A549 (cell line): ENCODE data around the gene CD2. TPM values are rescaled to one million over a fixed set of nuclear protein-coding genes. Genes with fewer than 3 reads are reported as not detected.

Source experiments
- ATAC-seq, 2 experiments: fragments of 200-7000 bp in 1 of 2; fragments of >200 bp in 1 of 2; cut with Nextera tagmentation in 1 of 2; cut with Tn5 transposase in 1 of 2; 3 replicates each; pipeline versions ENCODE4 v1.8.0 to v1.9.1; 2018 to 2020; ENCODE audit warnings: mild to moderate bottlenecking in 1 of 2, moderate library complexity in 1 of 2
- CTCF ChIA-PET: fragments of 300-600 bp; sonication (Branson Sonifier 250); formaldehyde crosslinking; extraction: SDS; loops from one replicate; lab custom pipeline; 2021; ENCODE audit warnings: antibody characterized with exemption, inconsistent platforms; lab: Yijun Ruan, JAX
- POLR2A ChIA-PET: fragments of 350-600 bp; formaldehyde crosslinking; extraction: SDS; loops from one replicate; lab custom pipeline; 2021; ENCODE audit warnings: antibody characterized with exemption, inconsistent platforms; lab: Yijun Ruan, JAX
- DNase-seq, 2 experiments: peaks; one replicate each; pipeline versions ENCODE4 v3.0.0 to v3.0.0-alpha.2; 2011 to 2016; ENCODE audit warnings: low read depth in 1 of 2, low spot score in 1 of 2
- FAIRE-seq: peaks from 2 replicates; lab custom pipeline; 2011; peaks lifted over from hg19 to GRCh38; lab: Jason Lieb, UNC
- H3K27ac ChIP-seq, 2 experiments: fragments of >200 bp; sonication (Bioruptor Twin); formaldehyde crosslinking; 3 replicates each; pipeline ENCODE4 v1.5.1; 2016 to 2017
- H3K4me1 ChIP-seq: fragments of >200 bp; sonication (Bioruptor Twin); formaldehyde crosslinking; 3 replicates; pipeline ENCODE4 v1.6.1; 2016
- H3K4me2 ChIP-seq: fragments of >200 bp; sonication (Bioruptor Twin); formaldehyde crosslinking; 3 replicates; pipeline ENCODE4 v1.6.1; 2016
- H3K4me3 ChIP-seq: fragments of >200 bp; sonication (Bioruptor Twin); formaldehyde crosslinking; 3 replicates; pipeline ENCODE4 v1.5.1; 2016
- H3K9me3 ChIP-seq: fragments of >200 bp; sonication (Bioruptor Twin); formaldehyde crosslinking; 3 replicates; pipeline ENCODE4 v1.6.1; 2016
- ATOH8 ChIP-seq: fragments of 250-450 bp; sonication (Bioruptor Pico); IDR thresholded peaks from 2 replicates; pipeline ENCODE4 v1.5.0; 2020; ENCODE audit warnings: low read depth, mild to moderate bottlenecking, moderate library complexity
- CBX2 ChIP-seq: fragments of 200-600 bp; sonication (generic); IDR thresholded peaks from 2 replicates; pipeline ENCODE4 v1.6.1; 2016; ENCODE audit warnings: low read depth, mild to moderate bottlenecking, borderline replicate concordance
- CHD2 ChIP-seq: fragments of 150-350 bp; IDR thresholded peaks from 2 replicates; pipeline ENCODE4 v1.6.1; 2014; ENCODE audit warnings: low read length; ENCODE audit not compliant: partially characterized antibody
- EHF ChIP-seq: fragments of 250-450 bp; sonication (Bioruptor Pico); IDR thresholded peaks from 2 replicates; pipeline ENCODE4 v1.5.0; 2020; ENCODE audit warnings: mild to moderate bottlenecking
- FOSL2 ChIP-seq, 2 experiments: fragments of 450-650 bp in 1 of 2; fragments of >200 bp in 1 of 2; sonication (Bioruptor Twin) in 1 of 2; formaldehyde crosslinking; IDR thresholded peaks; 2 replicates each; pipeline versions ENCODE4 v1.5.0 to v1.6.1; 2016 to 2020; ENCODE audit warnings: mild to moderate bottlenecking in 1 of 2, moderate library complexity in 1 of 2
- FOXS1 ChIP-seq: fragments of 250-450 bp; sonication (Bioruptor Pico); IDR thresholded peaks from 2 replicates; pipeline ENCODE4 v1.5.0; 2020; ENCODE audit warnings: mild to moderate bottlenecking, moderate library complexity
- HEYL ChIP-seq: fragments of 250-450 bp; sonication (Bioruptor Pico); IDR thresholded peaks from 2 replicates; pipeline ENCODE4 v1.8.0; 2021; ENCODE audit warnings: mild to moderate bottlenecking, moderate library complexity
- JUNB ChIP-seq: fragments of >200 bp; sonication (Bioruptor Twin); formaldehyde crosslinking; IDR thresholded peaks from 2 replicates; pipeline ENCODE4 v1.6.1; 2016
- NFE2L2 ChIP-seq: fragments of 150-350 bp; conservative IDR thresholded peaks from 2 replicates; pipeline ENCODE4 v1.6.1; 2014; ENCODE audit warnings: low read length
- NPAS2 ChIP-seq: fragments of 250-450 bp; sonication (Bioruptor Pico); IDR thresholded peaks from 2 replicates; pipeline ENCODE4 v1.8.0; 2022; ENCODE audit warnings: mild to moderate bottlenecking, moderate library complexity, borderline replicate concordance
- NR3C1 ChIP-seq: fragments of >200 bp; sonication (Bioruptor Twin); formaldehyde crosslinking; IDR thresholded peaks from 3 replicates; pipeline ENCODE4 v1.6.1; 2017
- POLR2AphosphoS2 ChIP-seq: conservative IDR thresholded peaks from 2 replicates; pipeline ENCODE4 v1.6.1; 2012; ENCODE audit warnings: low read length, improper control_type of control experiment, inconsistent platforms
- RFX5 ChIP-seq: fragments of 450-650 bp; IDR thresholded peaks from 2 replicates; pipeline ENCODE4 v1.7.1; 2014; ENCODE audit warnings: antibody characterized with exemption, mild to moderate bottlenecking, moderate library complexity
- TP53 ChIP-seq: fragments of 250-450 bp; sonication (Bioruptor Pico); IDR thresholded peaks from 2 replicates; pipeline ENCODE4 v1.5.0; 2021; ENCODE audit warnings: mild to moderate bottlenecking, moderate library complexity
- USF2 ChIP-seq: fragments of 450-650 bp; IDR thresholded peaks from 2 replicates; pipeline ENCODE4 v1.6.1; 2014; ENCODE audit warnings: antibody characterized with exemption
- ZNF302 ChIP-seq: fragments of 250-450 bp; sonication (Bioruptor Pico); IDR thresholded peaks from 2 replicates; pipeline ENCODE4 v1.9.0; 2021; ENCODE audit warnings: inconsistent platforms, mild to moderate bottlenecking, moderate library complexity
- WGBS: methylation state at CpG from one replicate; pipeline ENCODE4 v1.1.6; 2017; ENCODE audit errors: missing lambda C conversion rate; 5-methylcytosine and 5-hydroxymethylcytosine counted together
- polyA plus RNA-seq, 4 experiments: library from polyadenylated mRNA; depleted of rRNA in 3 of 4; stranded (reverse); fragments of >200 nt; fragmentation: RNase III in 1 of 4; extraction: RNeasy Plus Mini Kit Qiagen cat#74134 plus additional on column Dnase treatment in 1 of 4; gene quantifications; 2 replicates in 3 of 4; 3 replicates in 1 of 4; pipeline ENCODE4 v1.2.3, GENCODE V29; 2011 to 2017

CD2 gene
- polyA plus RNA-seq, 2 of the 4 experiments (the other 2 are of a cell fraction), result not detected

- ATAC-seq (no peak), FAIRE-seq (no peak), DNase-seq (no peak)
- H3K27ac ChIP-seq, result no peak overlapping the region
- 67% methylated on average over 6 of the region's 6 CpGs for WGBS
- H3K4me2 ChIP-seq, result no peak overlapping the region
- CTCF ChIA-PET, result interaction anchor here (0.6 to 2.4 kb wide), 4 partner anchors 8 to 335 kb away, joined by 3 to 10 read pairs (median 5); no protein-coding TSS in a partner anchor
- TF ChIP-seq CHD2 (no peak), NFE2L2 (no peak), ZNF302 (CRISPR knock-in tag) (no peak), ATOH8 (no peak), HEYL (no peak), NPAS2 (CRISPR knock-in tag) (no peak), NR3C1 (no peak), JUNB (no peak), FOXS1 (CRISPR knock-in tag) (no peak), TP53 (no peak), RFX5 (no peak), POLR2AphosphoS2 (no peak), CBX2 (no peak)
- POLR2A ChIA-PET, result no interaction called here
- H3K4me1 ChIP-seq, result no peaks in the 10 kb centered on the region
- no peaks in the 10 kb centered on the region for H3K9me3 ChIP-seq
- H3K4me3 ChIP-seq, result no peak overlapping the region
Observed at GRCh38 chr1:116732726-116733125, 21.5 kb upstream of the CD2 start.

GRCh38 chr1:116733476-116734365 lies 20.5 kb upstream of the CD2 start:
- no peak overlapping the region for H3K4me2 ChIP-seq
- no peaks in the 10 kb centered on the region for H3K4me1 ChIP-seq
- POLR2A ChIA-PET, result no interaction called here
- 60% methylated on average over 5 of the region's 5 CpGs for WGBS
- ATAC-seq (no peak), DNase-seq (no peak), FAIRE-seq (no peak)
- TF ChIP-seq FOSL2 (IDR thresholded peaks at IDR 0.05) (no peak), FOSL2 (CRISPR knock-in tag; IDR thresholded peaks at IDR 0.05) (no peak), USF2 (no peak)
- H3K4me3 ChIP-seq, result no peak overlapping the region
- CTCF ChIA-PET, result interaction anchor here (0.6 to 2.4 kb wide), 5 partner anchors 9 to 334 kb away, joined by 3 to 10 read pairs (median 5); no protein-coding TSS in a partner anchor
- H3K9me3 ChIP-seq, result no peaks in the 10 kb centered on the region
- H3K27ac ChIP-seq, result no peak overlapping the region

- no peak overlapping the region for H3K27ac ChIP-seq
- FAIRE-seq (no peak), DNase-seq (no peak), ATAC-seq (no peak)
- no peaks in the 10 kb centered on the region for H3K4me1 ChIP-seq
- no peak overlapping the region for H3K4me3 ChIP-seq
- no peak for TF ChIP-seq EHF (CRISPR knock-in tag)
- H3K4me2 ChIP-seq, result no peak overlapping the region
- ChIA-PET CTCF (interaction anchor here (1.1 to 2.4 kb wide), 2 partner anchors 10 to 321 kb away, joined by 3 to 10 read pairs; no protein-coding TSS in a partner anchor), POLR2A (no interaction called here)
- H3K9me3 ChIP-seq, result no peaks in the 10 kb centered on the region
- 70% methylated on average over 2 of the region's 8 CpGs for WGBS
Observed at GRCh38 chr1:116735246-116735645, 19.0 kb upstream of the CD2 start.
